NCI-H526 (cell line): Measurements from ENCODE around the gene ZBTB40.

ENCODE experiments used
- DNase-seq, 2 experiments: peaks; one replicate each; lab custom pipeline; 2025; lab: John Stamatoyannopoulos, UW

The ZBTB40 gene

DNA sequence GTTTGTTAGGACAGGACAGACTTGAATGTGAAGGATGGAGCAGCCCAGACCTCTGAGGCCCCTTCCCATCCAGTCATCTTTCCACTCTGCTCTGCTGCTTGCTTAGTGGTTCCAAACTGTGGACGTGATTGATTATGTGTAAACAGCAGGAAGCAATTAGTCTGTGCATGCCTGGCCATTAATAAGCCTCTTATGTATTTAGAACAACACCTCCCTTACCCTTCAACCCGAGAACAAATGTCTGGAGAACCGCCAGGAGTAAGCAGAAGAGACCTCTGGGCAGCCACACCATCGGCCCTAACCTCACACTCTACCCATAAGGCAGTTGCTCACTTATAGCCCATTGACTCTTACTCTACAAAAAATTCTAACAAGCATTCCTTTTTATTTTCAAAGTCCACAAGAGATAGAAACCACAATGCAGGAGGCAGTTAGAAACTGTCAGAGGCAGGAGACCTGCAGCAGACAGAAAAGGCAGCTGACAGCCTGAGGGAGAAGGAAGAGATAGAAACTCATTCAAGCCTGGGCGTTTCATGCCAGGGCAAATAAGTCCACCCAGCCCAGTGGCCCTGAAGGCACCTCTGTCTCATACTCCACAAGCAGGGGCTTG, 105.8 kb downstream of the ZBTB40 start:
- DNase-seq = no peak

DNA sequence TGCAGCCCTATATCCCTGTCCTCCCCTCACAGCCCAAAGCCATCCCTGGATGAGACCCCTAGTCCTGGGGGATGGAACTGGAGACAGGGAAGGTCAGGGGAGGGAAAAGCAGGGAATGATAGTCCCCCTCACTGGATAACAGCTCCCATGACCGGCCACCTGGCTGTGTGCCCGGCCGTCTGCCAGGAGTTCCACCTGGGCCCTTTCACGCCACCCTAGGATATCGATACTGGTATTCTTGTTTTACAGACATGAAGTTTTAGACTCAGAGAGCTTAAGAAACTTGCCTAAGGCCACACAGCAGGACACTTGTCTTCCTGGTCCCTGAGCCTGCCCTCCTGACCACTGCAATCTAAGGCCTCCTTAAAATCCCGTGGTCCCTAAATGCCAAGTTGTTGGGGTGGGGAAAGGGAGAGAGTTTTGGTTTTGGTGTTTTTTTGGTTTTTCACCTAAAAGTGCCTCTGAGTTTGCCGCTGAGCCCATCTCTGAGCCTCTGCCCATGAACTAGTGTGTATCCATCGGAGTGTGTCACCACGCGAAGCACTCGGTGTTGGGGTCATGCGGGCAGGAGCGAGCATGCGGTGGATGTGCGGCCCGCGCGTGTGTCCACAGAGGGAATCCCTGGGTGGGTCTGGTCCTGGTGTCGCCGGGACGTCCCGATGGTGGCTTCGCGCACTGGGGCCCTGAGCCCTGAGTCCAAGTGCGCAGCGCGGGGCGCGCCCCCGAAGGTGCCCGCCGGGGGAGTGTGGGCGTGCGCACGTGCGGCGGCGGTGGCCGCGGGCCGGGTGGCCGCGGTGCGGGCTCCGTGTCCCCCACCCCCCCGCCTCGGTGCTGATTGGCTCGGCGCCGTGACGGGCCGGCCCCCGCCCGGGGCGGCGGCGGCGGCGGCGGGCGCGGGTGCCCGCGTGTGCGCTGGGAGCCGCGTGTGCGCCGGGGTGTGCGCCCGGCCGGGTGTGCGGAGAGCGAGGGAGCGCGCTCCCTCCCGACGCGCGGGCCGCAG, 111.2 kb downstream of the ZBTB40 start, which contains the start of gene EPHA8:
EPHA8 (plus strand) TSS at position 906 of the 1,000 bp plus-strand sequence. CDS start 147 bp downstream, outside the sequence.
- DNase-seq = peak in 1 of 2 experiments; percentile 54

DNA sequence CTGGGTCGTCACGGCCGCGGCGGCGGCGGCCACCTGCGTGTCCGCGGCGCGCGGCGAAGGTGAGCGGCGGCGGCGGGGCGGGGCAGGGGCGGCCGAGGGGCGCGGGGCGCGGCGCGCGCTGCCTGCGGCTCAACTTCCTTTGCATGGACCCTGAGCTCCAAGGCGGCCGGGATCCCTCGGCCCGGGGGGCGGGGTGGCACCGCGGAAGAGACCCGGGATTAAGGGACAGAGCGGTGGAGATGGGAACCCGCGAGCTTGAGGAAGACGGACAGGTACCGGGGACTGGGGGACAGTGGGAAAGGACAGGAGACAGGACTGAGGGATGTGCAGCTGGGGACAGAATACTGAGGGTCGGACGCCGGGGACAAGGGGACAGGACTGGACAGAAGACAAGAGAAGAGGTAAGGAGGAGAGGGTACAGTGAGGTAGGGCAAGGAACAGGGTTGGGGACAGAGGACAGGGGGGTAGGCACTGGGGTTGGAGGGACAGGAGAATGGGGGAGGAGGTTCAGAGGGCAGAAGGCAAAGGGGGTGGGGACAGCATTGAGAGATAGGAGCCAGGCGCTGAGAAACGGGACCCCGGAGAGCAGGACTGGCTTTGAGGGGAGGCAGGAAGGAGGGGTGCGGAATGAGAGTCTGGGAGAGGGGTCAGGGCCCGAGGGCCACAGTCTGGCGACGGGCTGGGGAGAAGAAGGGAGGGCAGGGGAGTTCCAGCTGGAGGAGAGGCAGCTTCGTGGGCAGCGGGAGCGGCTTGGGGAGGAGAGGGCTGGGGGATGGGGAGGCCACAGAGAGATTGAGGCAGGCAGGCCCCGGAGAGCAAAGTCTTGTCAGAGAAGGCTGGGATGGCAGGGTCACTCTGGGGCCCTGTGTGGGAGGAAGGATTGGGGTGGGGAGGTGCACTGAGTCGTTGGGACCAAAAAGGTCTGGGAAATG, 112.3 kb downstream of the ZBTB40 start:
- DNase-seq = peak in 1 of 2 experiments; percentile 33

DNA sequence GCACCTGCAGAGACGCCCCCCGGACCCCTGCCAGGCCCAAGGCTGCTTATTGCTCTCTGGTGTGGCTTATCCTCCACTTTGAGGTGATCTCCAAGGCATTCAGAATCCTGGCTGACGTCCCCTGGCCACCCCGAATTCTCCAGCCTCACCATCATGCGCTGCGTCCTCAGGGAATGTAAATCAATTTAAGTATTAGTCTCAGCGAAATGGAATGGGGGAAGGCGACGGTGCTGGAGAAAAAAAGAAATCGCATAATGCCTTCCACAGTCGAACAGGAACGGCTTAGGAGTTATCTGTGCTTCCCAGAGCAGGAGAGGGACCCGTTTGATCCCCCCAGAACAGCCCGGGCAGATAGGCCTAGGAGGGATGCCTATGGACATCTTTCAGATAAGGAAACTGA, 114.5 kb downstream of the ZBTB40 start:
- no peak for DNase-seq

DNA sequence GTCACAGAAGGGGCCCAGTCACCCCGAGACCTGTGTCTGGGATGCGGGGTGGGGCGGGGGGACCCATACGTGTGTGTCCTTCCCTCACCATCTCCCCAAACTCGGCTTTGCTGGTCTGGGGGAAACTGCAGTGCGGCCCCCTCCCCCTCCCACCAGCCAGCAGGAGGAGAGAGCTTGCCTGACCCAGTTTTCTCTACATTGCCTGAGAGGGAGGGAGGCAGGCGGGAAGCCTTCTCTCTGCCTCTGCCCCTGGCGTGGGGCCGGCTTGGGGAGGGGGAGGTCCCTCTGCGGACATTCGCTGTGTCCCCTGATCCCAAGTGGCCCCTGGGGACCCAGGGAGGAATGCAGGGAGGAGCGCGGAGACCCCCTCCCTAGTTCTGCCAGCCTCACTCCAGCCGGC, 115.5 kb downstream of the ZBTB40 start:
- no peak for DNase-seq

DNA sequence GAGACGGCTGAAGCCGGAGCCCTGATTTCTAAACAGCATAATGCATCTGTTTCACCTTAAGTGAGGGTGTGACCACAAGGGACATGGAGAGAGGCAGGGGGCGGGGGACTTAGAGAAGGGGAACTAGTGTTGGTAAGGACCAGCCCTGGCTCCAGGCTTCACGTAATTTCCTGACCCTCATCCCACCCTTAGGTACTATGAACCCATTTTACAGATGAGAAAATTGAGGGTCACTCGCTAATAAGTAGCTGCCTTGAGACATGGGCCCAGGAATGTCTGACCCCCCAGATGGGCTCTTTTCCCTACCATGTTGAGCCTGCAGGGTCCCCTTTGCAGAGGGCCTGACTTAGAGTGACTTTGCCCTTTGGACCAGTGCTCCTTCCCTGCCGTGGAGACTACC, 116.3 kb downstream of the ZBTB40 start:
- no peak for DNase-seq

DNA sequence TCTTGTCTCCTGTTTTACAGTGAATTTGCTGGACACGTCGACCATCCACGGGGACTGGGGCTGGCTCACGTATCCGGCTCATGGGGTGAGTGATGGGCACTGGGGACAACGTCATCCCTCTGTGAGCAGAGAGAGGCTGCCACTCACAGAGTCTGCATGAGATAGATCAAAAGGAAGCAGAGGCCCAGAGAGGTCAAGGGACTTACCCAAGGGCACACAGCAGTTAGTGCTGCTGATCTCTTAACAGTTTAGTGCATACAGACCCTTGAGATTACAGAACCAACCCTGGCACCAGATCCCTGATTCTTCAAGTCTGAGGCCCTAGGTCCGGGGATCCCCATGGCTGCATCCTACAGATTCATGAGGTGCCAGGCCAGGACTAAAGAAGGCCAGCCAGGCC, 117.6 kb downstream of the ZBTB40 start:
- no peak for DNase-seq

DNA sequence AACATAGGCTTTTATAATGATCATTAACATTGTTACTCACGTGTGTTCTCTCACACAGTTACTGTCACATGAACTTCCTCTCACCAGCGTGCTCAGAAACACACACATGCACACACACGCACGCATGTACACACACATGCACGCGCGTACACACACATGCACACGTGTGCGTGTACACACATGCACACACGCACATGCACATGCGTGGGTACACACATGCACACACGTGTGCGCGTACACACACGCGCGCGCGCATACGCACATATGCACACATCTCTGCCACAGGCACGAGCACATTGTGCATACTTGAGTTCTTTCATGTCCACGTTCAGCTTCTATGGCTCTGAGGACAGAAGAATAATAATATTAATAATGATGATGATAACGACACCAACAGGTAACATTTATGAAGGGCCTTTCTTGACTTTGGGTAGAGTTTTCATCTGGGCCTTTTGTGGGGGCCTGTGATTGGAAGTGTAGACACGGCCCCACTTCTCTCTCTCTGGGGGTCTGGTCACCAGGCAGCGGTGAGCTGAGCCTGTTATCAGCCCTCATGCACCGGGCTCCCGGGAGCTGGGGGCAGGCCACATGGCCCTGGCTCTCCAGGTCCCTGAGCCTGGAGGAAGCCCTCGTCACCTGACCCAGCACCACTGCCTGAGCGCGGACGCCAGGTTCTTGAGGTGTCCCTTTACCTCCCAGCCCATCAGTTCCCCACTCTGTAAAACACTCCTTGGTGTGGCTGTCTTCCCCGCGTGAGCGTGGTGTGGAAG, 118.7 kb downstream of the ZBTB40 start:
- no peak for DNase-seq

DNA sequence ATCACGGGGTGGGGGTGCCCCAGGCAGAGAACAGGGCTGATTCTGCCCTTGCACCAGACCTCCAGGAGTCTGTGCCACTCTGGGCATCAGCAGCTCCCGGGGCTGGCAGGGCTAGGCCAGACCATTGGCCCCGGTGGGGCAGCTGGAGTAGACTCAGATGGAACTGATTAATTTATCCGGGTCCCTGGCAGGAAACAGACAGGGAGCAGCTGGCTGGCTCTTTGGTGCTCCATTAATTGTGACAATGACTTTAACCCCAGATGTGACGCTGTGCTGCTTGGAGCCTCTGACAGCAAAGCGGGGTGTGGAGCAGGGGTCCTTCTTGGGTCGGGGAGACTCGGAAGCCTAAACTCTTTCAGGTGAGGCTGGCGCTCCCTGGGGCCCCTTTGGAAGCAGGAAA, 121.2 kb downstream of the ZBTB40 start:
- no peak for DNase-seq

DNA sequence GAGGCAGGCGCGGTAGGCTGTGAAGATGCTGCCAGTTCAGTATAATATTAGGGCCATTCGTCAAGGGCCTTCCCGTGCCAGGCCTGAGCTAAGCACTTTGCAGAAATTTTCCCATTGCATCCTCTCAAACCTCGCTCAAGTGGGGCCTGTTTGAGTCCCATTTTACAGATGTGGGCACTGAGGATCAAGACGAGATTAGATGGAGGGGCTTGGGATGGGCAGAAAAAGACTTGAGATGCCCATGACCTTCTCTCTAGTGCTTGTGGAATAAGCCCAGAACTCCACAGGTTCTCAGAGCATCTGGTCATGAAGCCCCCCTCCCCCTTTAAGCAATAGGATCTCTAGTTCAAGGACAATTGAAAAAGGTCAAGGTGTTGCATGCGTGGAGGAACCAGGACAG, 121.6 kb downstream of the ZBTB40 start:
- DNase-seq = no peak

DNA sequence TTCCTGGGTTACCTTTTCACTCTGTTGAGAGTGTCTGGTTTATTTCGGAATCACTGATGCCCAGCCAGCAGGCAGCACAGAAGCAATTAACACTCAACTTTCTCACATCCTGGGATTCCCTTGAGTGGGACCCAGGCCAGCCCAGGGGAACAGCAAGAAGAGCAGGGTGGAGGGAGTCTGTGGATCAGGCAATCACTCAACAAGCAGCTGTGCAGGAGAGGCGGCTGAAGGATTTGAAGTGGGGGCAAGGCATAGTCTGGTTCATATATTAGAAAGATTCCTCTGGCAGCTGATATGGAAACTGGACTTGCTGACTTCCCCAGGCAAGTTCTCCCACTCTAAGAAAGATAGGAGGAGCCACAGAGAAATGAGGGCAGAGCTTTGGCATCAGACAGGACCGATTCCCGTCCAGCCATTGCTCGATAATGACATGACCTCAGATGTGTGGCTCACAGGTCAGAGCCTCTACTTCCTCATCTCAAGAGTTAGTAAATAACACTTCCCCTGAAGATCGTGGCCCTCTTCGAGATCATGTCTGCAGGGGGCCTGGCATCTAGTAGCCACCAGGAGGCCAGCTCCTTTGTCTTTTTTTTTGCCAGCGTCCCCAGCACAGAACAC, 124.0 kb downstream of the ZBTB40 start:
- DNase-seq = no peak

DNA sequence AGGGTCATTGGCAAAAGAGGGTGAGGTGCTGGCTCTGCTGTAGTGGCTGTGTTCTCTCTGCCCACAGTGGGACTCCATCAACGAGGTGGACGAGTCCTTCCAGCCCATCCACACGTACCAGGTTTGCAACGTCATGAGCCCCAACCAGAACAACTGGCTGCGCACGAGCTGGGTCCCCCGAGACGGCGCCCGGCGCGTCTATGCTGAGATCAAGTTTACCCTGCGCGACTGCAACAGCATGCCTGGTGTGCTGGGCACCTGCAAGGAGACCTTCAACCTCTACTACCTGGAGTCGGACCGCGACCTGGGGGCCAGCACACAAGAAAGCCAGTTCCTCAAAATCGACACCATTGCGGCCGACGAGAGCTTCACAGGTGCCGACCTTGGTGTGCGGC, 124.5 kb downstream of the ZBTB40 start:
- no peak for DNase-seq

DNA sequence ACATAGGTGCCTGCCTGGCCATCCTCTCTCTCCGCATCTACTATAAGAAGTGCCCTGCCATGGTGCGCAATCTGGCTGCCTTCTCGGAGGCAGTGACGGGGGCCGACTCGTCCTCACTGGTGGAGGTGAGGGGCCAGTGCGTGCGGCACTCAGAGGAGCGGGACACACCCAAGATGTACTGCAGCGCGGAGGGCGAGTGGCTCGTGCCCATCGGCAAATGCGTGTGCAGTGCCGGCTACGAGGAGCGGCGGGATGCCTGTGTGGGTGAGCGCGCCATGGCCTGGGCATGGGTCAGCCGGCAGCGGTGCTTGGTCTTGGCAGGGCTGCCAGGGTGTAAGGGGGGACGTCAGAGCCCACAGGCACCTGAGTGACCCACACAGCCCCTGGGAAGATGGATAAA, 125.0 kb downstream of the ZBTB40 start:
- DNase-seq = no peak

DNA sequence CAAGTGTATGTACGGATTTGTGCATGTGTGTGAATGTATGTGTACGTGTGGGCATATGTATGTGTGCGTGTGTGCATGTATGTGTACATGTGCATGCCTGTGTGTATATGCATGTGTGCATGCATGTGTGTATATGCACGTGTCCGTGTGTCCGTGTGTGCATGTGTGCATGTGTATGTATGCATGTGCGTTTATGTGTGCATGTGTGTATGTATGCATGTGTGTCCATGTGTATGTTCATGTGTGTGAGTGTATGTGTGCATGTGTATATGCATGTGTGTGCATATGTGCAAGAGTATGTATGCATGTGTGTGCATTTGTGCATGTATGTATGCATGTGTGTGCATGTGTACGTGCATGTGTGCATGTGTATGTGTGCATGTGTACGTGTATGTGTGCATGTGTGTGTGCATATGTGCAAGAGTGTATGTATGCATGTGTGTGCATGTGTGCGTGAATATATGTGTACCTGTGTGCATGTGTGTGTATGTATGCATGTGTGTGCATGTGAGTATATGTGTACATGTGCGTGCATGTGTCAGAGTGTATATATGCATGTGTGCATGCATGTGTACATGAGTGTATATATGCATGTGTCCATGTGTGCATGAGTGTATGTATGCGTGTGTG, 127.2 kb downstream of the ZBTB40 start:
- DNase-seq = no peak

DNA sequence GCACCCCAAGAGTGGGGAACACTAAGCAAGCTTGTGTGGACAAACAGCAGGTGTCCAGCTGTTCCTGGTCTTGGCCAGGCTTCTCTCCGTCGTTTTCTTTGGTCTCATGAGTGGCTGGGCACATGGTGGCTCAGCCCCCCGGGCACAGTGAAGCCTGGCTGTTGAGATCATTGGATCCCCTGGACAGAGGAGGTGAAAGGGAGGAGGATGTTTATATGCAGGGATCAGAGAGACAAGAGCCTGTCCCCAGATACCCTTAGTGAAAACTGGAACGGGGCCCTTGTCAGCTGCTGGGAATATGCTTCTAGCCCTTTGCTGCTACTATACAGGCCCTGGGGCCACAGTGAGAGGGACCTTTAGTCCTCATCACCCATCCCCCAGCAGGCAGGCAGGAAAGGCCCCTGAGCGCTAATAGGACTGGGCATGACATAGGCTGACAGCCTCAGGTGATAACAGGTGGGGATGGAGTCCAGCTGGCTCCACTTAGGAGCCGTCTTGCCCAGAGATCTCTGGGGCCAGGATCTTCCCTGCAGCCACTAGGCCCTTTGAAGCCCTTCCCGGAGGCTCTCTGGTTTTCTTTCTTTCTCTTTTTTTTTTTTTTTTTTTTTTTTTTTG, 128.0 kb downstream of the ZBTB40 start:
- no peak for DNase-seq
